ENCODE results near the gene TMBIM4. TPM values are rescaled to one million over a fixed set of nuclear protein-coding genes. Genes with fewer than 3 reads are reported as not detected.

TMBIM4 gene
- total RNA-seq, 1 experiment from 2014 or later: 29.8 TPM

- ChIA-PET CTCF (interaction anchor here (1.4 kb wide), 1 partner anchor 27 kb away, joined by 7 read pairs; the partner anchor contains the start of gene TMBIM4), POLR2A (interaction anchor here (1.0 kb wide), 1 partner anchor 28 kb away, joined by 3 read pairs; no protein-coding TSS in a partner anchor)
- H3K27me3 Mint-ChIP-seq (ENCODE audit: low read depth): peaks cover under 1% of the 10 kb centered on the region; the same call in 1 of the 2 replicates
- peaks cover 16% of the 10 kb centered on the region for H3K4me1 Mint-ChIP-seq
- peaks cover 9% of the 10 kb centered on the region for H3K9me3 Mint-ChIP-seq
- DNase-seq (ENCODE audit: low spot score): no peak
- no peak overlapping the region for H3K27ac Mint-ChIP-seq
- H3K4me3 Mint-ChIP-seq: peak overlapping the region; percentile 16; the same call in 1 of the 2 replicates
- H3K36me3 Mint-ChIP-seq: peaks cover 7% of the 10 kb centered on the region; the same call in 1 of the 2 replicates
- ATAC-seq: no peak
- TF ChIP-seq ZNF232 (CRISPR knock-in tag; IDR thresholded peaks at IDR 0.05): no peak
- TF ChIP-seq ZNF532 (CRISPR knock-in tag; IDR thresholded peaks at IDR 0.05; ENCODE audit: borderline replicate concordance): no peak
- no peak for TF ChIP-seq ZBTB21 (CRISPR knock-in tag; IDR thresholded peaks at IDR 0.05; ENCODE audit: borderline replicate concordance)
- TF ChIP-seq, protein P1, sequence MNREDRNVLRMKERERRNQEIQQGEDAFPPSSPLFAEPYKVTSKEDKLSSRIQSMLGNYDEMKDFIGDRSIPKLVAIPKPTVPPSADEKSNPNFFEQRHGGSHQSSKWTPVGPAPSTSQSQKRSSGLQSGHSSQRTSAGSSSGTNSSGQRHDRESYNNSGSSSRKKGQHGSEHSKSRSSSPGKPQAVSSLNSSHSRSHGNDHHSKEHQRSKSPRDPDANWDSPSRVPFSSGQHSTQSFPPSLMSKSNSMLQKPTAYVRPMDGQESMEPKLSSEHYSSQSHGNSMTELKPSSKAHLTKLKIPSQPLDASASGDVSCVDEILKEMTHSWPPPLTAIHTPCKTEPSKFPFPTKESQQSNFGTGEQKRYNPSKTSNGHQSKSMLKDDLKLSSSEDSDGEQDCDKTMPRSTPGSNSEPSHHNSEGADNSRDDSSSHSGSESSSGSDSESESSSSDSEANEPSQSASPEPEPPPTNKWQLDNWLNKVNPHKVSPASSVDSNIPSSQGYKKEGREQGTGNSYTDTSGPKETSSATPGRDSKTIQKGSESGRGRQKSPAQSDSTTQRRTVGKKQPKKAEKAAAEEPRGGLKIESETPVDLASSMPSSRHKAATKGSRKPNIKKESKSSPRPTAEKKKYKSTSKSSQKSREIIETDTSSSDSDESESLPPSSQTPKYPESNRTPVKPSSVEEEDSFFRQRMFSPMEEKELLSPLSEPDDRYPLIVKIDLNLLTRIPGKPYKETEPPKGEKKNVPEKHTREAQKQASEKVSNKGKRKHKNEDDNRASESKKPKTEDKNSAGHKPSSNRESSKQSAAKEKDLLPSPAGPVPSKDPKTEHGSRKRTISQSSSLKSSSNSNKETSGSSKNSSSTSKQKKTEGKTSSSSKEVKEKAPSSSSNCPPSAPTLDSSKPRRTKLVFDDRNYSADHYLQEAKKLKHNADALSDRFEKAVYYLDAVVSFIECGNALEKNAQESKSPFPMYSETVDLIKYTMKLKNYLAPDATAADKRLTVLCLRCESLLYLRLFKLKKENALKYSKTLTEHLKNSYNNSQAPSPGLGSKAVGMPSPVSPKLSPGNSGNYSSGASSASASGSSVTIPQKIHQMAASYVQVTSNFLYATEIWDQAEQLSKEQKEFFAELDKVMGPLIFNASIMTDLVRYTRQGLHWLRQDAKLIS (CRISPR knock-in tag; IDR thresholded peaks at IDR 0.05; ENCODE audit: borderline replicate concordance): no peak
- TF ChIP-seq ZNF671 (CRISPR knock-in tag; IDR thresholded peaks at IDR 0.05): no peak
- no peak for TF ChIP-seq CREM (CRISPR knock-in tag; IDR thresholded peaks at IDR 0.05)
- TF ChIP-seq ZMAT4 (CRISPR knock-in tag; IDR thresholded peaks at IDR 0.05): no peak
- TF ChIP-seq SMAD4 (CRISPR knock-in tag; IDR thresholded peaks at IDR 0.05): no peak
- TF ChIP-seq, protein P2, sequence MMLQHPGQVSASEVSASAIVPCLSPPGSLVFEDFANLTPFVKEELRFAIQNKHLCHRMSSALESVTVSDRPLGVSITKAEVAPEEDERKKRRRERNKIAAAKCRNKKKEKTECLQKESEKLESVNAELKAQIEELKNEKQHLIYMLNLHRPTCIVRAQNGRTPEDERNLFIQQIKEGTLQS (CRISPR knock-in tag; conservative IDR thresholded peaks at IDR 0.05): no peak
- no peak for TF ChIP-seq HMGA2 (CRISPR knock-in tag; IDR thresholded peaks at IDR 0.05)
- no peak for TF ChIP-seq ELF4 (CRISPR knock-in tag; IDR thresholded peaks at IDR 0.05; ENCODE audit: low read depth)
- no peak for TF ChIP-seq MAX (CRISPR knock-in tag; IDR thresholded peaks at IDR 0.05)
- TF ChIP-seq, protein P3, sequence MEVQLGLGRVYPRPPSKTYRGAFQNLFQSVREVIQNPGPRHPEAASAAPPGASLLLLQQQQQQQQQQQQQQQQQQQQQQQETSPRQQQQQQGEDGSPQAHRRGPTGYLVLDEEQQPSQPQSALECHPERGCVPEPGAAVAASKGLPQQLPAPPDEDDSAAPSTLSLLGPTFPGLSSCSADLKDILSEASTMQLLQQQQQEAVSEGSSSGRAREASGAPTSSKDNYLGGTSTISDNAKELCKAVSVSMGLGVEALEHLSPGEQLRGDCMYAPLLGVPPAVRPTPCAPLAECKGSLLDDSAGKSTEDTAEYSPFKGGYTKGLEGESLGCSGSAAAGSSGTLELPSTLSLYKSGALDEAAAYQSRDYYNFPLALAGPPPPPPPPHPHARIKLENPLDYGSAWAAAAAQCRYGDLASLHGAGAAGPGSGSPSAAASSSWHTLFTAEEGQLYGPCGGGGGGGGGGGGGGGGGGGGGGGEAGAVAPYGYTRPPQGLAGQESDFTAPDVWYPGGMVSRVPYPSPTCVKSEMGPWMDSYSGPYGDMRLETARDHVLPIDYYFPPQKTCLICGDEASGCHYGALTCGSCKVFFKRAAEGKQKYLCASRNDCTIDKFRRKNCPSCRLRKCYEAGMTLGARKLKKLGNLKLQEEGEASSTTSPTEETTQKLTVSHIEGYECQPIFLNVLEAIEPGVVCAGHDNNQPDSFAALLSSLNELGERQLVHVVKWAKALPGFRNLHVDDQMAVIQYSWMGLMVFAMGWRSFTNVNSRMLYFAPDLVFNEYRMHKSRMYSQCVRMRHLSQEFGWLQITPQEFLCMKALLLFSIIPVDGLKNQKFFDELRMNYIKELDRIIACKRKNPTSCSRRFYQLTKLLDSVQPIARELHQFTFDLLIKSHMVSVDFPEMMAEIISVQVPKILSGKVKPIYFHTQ (CRISPR knock-in tag; IDR thresholded peaks at IDR 0.05): no peak
- no peak for TF ChIP-seq SMAD3 (CRISPR knock-in tag; IDR thresholded peaks at IDR 0.05; ENCODE audit: borderline replicate concordance)
- TF ChIP-seq JUN (CRISPR knock-in tag; IDR thresholded peaks at IDR 0.05): no peak
Measured at GRCh38 chr12:66196806-66197205, 27.0 kb upstream of the TMBIM4 start.
